NCI-H82 treated with DMSO at 0.1 percent for 48 hours (cell line): ENCODE data around the gene DCST1.

Experiments
- DNase-seq: peaks from one replicate; lab custom pipeline; 2025; ENCODE audit not compliant: unreplicated experiment; lab: John Stamatoyannopoulos, UW

Gene DCST1

DNA sequence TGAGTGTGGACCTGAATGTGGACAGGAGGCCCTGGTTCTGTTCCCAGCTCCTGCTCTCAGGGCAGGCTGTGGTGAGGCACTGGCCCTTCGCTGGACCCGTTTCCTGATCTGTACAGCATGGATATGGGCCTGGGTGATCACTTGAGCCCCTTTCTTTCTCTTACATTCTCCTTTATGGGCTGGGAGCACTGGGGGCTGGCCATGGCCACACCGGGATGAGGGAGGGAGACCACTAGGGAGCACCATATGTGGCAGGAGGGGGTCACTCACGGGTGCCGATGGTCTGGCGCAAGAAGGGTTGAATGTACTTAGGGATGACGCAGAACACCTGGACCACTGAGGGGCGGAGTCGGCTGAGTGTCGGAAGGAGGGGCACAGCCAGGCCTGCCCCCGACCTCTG is 2.7 kb upstream of the DCST1 start:
- DNase-seq: no peak

DNA sequence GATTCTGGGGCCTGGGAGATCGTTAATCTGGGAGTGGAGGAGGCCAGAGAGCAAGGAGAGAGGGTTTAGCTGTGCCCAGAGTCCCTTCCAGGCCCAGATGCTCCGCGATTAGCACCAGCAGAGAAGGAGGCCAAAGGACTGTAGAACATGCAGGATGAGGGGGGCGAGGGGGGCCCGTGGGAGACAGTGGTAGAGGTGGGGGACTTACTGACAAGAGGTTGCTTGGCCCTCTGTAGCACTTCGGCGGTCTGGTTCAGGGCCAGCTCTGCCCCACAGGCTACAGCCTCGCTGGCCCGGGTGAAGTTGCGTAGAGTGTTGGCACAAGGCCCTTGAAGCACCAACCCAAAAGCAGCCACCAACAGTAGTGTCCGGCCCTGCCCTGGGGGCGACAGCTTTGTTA is 738 bp upstream of the DCST1 start:
- DNase-seq: no peak

DNA sequence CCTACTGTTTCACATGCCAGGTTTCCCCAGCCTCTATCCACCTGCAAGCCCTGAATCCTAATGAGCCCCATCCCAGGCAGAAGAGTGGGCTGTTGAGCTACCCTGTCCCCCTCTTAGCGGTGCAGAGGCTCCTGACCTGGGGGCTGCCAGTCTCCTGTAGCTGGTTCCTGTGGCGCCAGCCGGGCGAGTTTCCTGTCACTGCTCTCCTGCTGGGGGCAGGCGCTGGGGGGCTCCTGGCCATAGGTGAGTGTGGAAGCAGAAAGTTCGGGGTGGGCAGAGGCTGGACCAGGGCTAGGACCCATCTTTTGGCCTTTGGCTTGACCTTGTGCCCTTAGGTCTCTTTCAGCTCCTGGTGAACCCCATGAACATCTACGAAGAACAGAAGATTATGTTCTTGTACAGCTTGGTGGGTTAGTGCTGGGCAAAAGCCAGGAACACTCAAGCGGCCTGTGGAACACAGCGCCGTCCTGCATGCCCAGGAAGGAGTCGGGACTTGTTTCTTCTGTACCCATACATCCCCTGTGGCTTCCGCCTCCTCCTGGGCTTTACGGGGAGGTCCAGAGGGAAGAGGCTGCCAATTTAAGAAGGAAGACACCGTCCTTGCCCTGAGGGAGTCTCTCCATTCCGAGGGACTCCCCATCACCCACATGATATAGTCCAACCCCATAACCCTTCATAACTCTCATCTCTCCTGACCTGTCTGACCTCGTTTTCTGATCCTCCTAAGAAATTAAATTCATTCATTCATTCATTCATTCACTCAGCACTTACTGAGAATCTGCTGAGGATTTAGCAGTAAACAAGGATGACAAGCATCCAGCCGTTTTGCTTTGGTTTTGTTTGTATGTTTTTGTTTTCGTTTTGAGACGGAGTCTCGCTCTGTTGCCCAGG is 939 bp downstream of the DCST1 start:
- DNase-seq: no peak

DNA sequence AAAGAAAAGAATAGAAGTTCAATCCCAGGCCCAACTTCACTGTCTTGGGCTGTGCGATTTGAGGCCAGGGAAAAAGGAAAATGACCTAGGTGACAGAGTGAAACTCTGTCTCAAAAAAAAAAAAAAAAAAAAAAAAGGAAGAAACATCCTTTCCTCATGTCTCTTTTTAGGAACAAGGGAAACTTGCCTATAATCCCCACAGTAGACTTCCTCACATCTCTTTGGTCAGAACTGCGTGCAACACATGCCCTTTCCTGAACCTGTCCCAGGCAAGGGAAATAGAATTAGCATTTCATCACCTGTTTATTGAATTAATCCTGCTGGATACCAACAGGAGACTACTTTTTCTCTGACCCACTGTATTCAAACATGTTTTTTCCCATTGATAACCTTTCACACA is 2.3 kb downstream of the DCST1 start:
- no peak for DNase-seq

DNA sequence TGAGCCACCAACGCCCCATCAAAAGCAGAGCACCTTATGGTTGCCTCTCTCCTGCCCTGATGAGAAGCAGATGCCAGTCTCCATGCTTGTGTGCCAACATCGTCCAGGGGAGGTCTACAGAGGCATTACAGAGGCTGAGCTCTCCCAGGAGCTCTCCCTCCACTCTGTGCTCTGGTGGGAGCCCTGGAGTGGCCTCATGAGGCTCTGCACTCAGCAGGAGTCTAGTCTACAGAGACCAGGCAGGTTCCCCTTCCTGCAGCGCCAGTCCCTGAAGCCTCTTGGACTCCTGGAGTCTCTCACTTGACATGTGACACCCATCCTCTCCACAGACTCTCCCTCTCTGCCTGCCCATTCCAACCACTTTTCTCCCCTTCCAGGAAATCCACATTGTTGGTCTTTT is 3.4 kb downstream of the DCST1 start:
- no peak for DNase-seq

DNA sequence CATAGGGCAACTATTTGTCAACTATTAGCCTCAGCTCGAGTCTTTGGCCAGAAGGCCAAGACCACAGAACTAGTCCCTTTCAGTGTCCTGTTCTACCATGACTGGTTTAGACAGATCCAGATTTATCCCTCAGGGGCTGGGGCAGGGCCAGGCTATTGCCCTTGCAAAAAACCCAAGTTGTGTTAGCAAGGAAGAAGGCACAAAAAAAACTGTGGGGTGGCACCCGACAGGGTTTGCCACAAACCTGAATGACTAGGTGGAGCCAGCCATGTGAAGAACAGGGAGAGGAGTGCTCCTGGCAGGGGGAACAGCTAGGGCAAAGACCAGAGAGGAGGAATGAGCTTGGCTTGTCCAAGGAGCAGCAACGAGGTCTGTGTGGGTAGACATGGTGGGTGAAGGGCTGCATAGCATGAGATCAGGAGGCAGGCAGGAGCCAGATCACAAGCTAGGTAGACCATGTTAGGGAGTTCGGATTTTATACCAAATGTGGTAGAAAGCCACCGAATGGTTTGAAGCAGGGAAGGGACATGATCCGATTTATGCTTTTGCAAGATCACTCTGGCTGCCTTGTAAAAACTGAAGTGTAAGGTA is 4.3 kb downstream of the DCST1 start:
- DNase-seq: no peak

DNA sequence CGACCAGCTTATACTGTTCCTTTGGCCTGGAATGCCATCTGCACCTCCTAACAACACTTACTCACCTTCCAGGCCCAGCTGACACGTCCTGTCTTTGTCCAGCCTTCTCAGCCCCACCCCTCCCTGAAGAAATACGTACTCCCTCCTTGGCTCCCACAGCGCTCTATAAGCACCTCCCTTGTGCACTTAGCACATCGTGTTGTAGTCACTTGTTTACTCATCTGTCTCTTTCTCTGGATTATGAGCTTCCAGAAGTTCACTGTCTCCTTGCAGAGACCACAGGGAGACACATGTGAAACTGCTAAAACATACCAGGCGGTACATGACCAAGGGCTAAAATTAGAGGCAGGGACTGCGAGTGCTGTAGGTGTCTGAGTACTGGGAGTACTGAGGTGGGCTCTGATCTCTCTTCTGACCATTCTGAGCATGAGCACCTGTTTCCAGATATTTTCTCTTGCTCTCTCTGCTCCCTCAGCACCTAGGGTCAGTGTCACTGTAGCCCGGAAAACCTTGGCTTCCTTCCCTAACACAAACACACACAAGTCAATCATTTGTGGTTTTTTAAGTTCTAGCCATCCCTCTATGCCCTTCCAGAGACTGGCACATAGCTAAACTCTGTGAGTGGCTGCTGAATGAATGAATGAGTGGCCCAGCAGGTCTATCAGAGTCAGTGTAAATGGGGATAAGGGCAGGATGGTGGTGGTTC is 5.1 kb downstream of the DCST1 start:
- DNase-seq: no peak

DNA sequence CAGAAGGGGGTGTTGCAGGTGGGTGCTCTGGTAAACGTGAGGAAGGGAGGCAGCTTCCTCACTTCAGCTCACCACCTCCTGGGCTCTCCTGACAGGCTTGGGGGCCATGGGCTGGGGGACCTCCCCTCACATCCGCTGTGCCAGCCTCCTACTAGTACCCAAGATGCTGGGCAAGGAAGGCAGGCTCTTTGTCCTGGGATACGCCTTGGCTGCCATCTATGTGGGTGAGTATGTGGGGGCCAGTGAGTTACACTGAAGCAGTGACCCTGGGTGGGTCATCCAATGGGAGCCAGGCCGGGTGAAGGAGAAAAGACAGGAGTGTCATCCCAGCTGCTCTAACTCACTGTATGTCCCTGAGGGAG is 5.7 kb downstream of the DCST1 start:
- no peak for DNase-seq

DNA sequence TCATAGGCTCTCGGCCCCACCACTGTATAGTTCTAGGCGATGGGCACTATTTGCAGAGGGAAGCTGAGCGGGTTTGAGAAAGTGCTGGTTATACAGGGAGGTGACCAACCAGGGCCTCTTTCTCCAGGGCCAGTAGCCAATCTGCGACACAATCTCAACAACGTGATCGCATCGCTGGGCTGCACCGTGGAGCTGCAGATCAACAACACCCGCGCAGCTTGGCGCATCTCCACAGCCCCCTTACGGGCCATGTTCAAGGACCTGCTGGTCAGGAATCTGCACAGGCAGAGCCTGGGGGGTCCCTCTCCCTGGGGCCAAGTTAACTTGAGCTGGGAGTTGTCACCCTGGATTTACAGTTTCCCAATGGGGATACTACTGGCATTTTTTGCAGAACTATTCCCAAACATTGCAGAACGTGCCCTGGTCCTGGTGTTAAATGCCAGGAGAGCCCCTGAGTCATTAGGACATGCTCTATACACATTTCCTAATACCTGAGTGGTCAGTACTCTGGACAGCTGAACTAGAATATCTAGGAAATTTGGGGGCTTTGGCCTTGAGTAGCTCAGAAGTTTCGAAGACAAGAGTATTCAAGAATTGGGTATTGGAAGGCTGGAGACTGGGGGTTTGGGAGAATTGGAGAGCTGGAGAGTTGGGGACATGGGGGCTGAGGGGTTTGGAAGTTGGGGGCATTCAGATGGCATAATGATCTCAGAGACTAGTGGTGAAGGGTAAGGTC is 6.9 kb downstream of the DCST1 start:
- DNase-seq: no peak

DNA sequence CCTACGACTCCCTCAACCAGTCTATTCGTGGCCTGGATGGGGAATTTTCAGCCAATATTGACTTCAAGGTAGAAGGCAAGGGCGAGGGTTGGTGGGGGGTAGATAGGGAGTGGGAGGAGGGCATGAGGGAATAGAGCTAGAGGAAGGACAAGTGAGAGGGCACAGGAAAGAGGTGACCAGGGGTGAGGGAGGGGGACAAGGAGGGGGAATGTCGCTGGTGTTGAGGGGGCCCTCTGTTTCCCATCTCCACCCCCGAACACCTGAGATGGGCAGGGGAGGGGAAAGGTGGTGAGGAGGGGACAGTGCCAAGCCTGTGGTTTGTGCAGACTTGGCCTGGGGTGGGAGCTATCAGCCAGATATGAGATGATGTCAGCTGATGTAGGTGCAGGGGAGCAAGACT is 9.2 kb downstream of the DCST1 start:
- no peak for DNase-seq

DNA sequence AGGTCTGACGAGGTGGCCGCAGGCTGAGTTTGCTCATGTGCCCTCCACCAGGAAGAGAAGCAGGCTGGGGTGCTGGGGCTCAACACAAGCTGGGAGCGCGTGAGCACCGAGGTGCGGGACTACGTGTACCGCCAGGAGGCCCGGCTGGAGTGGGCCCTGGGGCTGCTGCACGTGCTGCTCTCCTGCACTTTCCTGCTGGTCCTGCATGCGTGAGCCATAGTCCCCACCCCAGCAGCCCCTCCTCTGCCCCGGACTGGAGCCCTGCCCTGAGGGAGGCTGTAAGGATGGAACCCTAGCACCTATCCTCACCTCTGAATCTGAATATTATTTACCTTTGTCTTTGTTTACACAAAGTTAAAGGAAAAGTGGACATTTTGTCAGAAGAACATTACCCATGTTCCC is 9.7 kb downstream of the DCST1 start:
- no peak for DNase-seq

DNA sequence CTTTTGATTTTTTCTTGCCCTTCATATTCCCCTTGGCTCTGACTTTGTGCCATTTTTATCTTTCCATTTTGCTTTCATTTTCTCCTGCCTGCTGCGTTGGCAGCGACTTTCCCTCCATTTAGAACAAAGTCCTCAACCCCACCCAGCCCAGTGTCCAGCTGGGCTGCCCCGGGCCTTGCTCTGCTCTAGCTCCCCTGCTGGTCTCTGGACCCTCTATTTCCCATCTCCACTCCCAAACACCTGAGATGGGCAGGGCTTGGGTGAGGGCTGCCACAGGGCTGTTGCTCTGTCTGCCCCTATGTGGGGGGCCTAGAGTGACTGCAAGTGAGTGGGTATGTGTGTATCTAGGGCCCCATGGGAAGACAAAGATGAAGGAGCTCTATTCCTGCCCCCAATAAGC is 10.2 kb downstream of the DCST1 start:
- DNase-seq: no peak

DNA sequence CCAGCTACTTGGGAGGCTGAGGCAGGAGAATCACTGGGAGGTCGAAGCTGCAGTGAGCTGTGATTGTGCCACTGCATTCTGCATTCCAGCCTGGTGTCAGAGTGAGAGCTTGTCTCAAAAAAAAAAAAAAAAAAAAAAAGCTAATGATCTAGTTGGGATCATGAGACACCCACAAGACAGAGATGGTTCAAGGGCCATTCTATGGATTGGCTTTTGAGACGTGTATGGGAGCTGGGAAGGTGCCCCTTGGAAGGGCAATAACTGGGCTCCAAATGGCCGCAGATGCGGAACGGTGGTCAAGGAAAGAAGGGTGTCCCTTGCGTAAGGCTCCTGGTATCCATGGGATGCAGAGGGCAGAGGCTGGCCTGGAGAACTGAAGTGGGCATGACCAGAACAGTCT is 10.7 kb downstream of the DCST1 start:
- no peak for DNase-seq

DNA sequence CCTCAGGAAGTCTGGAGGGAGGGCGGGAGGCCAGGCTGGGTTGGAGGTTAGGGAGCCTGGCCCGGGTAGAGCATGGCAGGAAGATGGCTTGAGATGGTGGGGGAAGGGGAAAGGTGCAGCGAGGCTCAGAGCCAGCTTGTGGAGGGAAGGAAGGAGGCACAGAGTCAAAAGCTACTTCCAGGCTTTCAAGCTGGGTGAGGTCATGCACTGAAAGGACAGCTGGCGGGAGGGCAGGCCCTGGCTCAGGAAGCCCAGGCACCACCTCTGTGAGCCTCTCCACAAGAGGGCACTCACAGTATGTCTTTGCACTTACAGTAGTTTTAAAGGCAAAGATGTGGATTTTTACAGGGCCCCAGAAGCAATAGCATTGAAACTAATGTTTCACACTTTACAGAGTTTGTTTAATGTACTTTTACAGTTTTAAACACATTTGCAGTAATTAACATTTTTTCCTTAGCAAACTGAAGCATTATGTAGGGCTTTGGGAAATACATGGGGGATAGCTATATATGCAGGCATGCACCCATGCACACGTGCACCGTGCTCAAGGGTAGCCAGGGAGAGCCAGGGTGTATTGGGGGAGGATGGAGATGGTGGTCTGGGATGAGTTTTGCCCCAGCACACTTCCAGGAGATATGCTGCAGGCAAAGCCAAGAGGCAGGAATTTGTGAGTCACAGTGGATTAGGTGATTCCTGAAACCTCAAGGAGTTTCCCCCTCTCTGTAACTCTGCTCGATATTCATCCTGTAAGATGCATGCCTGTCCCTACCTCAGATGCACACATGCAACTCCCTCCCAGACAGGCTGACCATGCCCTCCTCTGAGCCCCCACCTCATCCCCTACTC is 11.4 kb downstream of the DCST1 start:
- DNase-seq: peak; percentile 73

DNA sequence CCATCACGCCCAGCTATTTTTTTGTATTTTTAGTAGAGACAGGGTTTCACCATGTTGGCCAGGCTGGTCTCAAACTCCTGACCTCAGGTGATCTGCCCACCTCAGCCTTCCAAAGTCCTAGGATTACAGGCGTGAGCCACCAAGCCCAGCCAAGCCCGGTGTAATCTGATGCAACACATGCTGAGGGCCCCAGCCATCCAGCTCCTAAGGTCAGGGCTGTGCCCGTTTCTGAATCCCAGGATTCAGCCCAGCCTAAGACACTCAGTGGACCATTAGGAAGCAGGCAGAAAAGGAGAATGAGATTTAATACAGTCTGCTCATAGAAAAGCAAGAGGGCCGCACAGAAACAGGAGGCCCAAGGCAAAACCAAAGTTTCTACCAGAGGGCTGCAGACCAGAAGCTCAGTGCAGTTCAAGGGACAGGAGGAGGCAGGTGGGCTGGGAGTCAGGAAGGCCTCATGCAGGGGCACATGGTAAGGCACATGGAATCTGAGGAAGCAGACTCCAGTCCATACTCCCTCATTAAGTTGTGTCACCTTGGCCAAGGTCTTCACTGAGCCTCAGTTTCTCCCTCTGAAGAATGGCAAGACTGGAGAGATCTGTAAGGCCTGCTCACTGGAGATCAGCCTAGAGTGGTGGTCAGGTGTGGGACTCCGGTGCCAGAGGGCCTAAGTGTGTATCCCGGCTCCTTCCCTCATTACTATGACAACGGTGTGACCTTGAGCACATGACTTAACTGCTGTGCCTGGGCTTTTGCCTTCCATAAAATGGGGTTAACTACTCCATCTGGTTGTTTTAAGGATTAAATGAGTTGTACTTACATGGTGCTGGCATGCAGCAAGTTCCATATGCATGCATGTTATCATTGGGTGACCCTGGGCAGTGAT is 15.1 kb downstream of the DCST1 start:
- no peak for DNase-seq

DNA sequence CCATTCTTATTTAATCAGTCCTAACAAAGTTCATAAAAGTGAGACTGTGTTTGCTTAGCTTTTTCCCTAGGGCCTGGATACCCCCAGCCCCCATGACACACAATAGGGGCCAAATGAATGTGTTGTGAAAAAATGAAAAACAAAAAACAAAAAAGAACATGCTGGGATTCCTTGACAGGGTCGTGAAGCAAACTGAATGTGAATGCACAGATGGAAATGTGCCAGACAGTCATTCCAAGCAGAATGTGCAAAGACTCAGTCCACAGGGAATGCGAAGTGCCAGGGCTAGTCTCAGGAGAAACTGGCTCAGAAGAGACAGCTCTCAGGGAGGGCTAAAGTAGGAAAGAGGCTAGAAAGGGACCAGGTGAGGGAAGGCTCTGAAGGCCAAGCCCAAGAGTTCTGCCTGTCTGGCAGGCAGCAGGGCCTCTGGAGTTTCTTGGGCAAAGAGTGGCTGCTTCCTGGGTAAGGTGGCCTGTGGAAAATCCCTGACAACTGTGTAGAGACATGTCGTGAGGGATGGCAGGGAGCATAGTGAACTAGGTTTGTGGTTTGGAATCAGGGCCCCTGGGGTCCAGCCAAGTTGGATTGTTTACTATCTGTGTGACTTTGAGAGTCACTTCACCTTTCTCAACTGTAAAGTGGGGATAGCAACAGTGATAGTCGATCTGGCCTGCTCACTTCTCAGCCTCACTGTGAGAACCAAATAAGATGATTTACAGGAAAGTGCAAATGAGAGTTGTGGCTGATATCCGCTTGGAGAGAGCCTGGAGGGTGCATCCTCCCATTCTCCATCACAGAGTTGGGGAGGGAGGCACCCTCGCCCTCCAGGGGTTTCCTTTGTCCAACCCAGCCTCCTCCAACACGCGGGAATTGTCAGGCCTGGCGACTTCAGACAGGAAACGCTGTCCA is 16.3 kb downstream of the DCST1 start:
- DNase-seq: no peak

DNA sequence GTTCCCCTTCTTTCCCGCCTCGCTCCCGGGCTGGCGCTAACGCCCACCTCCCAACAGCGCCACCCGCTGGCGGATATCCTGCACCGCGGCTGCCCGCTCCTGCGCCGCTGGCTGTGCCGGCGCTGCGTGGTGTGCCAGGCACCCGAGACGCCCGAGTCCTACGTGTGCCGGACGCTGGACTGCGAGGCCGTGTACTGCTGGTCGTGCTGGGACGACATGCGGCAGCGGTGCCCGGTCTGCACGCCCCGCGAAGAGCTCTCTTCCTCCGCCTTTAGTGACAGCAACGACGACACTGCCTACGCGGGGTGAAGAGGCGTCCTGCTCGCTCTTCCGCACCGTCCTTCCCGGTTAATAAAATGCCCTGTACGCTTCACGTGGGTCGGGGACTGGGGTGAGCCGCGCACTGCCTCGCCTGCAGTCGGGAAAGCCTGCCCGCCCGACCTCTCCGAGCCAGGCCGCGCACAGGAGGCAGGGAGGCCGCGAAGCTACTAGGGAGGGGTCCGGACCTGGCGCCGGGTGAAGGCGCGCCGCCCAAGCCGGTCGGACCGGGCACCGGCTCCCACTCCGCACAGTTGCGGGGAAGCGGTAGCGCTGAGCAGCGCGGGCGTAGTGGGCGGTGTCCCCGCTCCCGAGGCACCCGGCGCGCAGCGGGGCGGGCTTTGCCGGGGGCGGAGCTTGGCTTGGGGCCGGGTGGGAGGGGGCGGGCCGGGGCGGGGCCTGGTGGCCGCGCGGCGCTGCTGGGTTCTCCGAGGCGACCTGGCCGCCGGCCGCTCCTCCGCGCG is 17.1 kb downstream of the DCST1 start, which contains the start of gene ADAM15:
Gene ADAM15 (plus strand): TSS at position 757 of the 782 bp plus-strand sequence. CDS start 71 bp downstream, outside the sequence.
- DNase-seq: peak; percentile 58

DNA sequence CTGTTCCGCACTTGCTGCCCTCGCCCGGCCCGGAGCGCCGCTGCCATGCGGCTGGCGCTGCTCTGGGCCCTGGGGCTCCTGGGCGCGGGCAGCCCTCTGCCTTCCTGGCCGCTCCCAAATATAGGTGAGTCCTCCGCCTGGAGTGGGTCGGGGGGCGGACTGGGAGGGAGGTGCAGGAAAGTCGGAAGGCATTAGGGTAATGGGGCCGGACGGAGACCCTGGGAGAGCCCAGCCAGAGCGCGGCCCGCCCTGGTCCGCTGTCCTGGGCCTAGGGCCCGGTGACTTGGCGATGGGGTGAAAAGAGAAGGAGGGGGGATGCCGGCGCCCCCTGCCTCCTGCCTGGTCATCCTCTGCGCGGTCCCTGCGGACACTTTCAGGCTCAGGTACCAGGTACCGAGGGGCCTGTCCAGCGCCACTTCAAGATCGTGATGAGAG is 17.7 kb downstream of the DCST1 start:
- no peak for DNase-seq
